NCI-H1092 treated with DMSO at 0.1 percent for 48 hours (cell line): Measurements from ENCODE around the gene ARHGAP24.
"Not testable (repeated sequence)": the region's sequence is repeated elsewhere in the genome, so short reads cannot be mapped to it uniquely, and the experiment has no call there.

Experiments used
- DNase-seq: peaks from one replicate; lab custom pipeline; 2025; lab: John Stamatoyannopoulos, UW

Gene ARHGAP24

GRCh38 chr4:86015412-86016350 lies 540.7 kb downstream of the ARHGAP24 start:
- DNase-seq = no peak

GRCh38 chr4:86019362-86019761 lies 544.4 kb downstream of the ARHGAP24 start:
- no peak for DNase-seq

GRCh38 chr4:86019906-86020305 lies 545.0 kb downstream of the ARHGAP24 start:
- no peak for DNase-seq

- DNase-seq = not testable (repeated sequence)
Measured at GRCh38 chr4:86021671-86022070, 546.7 kb downstream of the ARHGAP24 start.

DNA sequence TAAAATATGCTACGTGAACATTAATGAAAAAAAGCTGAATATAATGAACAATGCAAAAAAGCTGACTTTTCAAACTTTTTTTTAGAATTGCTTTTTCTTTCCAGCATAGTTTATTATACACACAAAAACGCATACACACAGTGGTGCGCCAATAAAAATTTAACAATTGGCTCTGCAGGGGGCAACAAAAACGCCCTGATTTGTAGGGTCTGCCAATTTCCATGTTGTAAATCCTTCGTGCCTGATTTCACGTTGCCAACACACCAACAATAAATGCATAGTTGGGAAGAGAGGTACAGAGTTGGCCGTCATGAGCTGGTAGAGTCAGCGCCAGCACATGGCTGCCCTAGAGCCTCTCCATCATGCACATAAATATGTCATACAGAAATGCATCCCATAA lies 551.8 kb downstream of the ARHGAP24 start:
- no peak for DNase-seq

- no peak for DNase-seq
Measured at GRCh38 chr4:86031927-86032326, 557.0 kb downstream of the ARHGAP24 start.

DNA sequence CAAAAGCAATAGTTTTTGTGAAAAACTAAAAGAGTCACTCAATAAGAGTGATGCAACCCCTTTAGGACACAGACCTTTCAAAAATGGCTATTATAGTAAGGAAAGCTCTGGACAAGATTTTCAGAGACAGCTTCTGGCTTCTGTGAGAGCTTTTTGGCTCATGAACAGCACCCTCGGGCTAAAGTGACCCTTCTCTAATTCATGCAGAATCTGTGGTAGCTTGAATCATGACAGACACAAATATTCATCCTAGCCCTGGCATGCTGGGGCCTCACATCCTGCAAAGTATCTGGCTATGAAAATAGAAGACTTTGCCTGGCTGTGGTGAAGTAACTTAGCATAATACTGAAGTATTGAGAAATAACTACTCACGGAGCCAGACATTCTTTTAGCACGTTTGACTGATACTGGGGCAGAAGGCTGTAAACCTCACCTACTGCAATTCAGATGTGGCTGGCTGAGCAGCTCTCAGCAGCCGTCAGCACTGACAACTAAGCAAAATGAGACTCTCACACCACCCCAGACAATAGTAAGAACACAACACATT lies 557.6 kb downstream of the ARHGAP24 start:
- DNase-seq = no peak

DNA sequence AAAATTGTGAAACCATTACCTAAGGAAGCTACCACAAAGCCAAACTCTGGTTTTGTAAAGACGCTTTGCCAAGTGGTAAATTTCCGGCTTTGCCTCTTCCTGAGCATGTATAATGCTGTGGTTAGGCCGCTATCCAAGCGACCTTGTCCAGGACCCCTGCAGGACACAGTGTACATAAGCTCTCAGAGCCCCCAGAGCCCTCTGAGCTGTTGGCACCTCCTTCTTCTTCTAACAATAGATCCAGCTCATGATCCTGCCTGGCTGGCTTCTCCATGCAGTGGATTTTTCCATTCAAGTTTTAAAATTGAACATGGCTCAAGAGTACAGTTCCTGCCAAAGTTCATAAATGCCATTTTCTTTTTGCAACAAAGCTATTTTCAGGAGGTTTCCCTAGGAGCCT lies 558.2 kb downstream of the ARHGAP24 start:
- peak; percentile 80 for DNase-seq

DNA sequence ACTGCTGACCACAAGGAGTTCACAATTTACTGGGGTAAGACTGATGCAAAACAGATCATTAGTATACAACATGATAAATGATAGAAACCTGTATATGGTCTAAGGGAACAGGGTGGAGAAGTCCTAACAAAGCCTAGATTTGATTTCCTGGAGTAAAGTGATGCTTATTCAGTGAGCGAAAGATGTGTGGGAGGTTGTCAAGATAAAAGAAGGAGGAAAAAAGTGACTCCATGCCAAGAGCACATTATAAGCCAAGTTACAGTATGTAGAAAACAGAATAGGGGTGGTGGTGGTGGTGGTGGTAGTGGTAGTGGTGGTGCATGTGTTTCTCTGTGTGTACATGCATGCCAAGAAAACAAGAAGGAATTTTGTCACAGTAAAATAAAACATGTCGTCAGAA lies 559.7 kb downstream of the ARHGAP24 start:
- no peak for DNase-seq

DNA sequence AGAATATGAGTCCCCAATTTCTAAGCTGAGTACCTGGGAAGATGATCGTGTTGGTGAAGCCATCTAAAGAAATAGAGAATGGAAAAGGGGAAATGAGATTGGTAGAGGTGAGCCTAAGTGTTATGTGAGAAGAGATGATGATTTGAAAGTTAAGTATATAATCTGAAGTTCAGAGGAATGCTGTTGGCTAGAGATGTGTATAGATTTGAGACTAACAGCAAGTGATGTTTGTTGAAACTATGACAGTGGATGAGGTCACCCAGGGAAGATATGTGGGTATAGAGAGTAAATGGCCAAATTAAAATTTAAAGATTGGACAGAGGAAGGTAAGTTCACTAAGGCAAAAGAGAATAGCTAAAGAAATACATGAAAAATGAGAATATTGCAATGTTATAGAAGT lies 560.7 kb downstream of the ARHGAP24 start:
- no peak for DNase-seq

- DNase-seq = no peak
Measured at GRCh38 chr4:86036736-86037135, 561.8 kb downstream of the ARHGAP24 start.

- no peak for DNase-seq
Measured at GRCh38 chr4:86038037-86038436, 563.1 kb downstream of the ARHGAP24 start.

- peak; percentile 57 for DNase-seq
Measured at GRCh38 chr4:86043755-86044592, 569.0 kb downstream of the ARHGAP24 start.

- DNase-seq = no peak
Measured at GRCh38 chr4:86044593-86044985, 569.6 kb downstream of the ARHGAP24 start.

DNA sequence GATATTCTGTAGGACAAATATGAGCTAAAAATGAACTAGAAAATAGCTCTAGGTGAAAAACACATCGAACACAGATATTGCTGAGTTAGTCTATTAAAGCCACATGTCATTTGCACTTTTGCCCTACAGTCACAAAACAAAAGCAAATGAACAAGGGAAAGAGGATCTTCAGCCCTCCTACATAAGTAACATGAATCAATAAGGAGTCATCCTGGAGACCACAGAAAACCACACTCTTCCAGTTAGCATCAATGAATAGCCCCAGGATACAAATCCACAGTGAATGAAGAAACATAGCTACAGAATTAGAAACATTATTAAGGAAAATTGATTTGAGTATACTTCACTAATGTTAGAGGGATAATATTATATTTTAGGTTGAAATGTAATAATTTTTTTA lies 573.5 kb downstream of the ARHGAP24 start:
- no peak for DNase-seq

GRCh38 chr4:86050496-86050895 lies 575.5 kb downstream of the ARHGAP24 start:
- DNase-seq = no peak
